Stimulated activated CD4-positive, alpha-beta T cell treated with anti-CD3 and anti-CD28 coated beads, Interleukin-4, amount 100 ng/mL, for 4 hours (primary cell): ENCODE data around the gene CYP2D6.
A peak's percentile ranks its signal among the peaks of the same experiment; 100 is the strongest.
"Not testable (repeated sequence)": the region's sequence is repeated elsewhere in the genome, so short reads cannot be mapped to it uniquely, and the experiment has no call there.

Source experiments
- DNase-seq, 2 experiments: peaks; one replicate each; pipeline ENCODE4 v3.0.0-alpha.2; 2020

Gene CYP2D6

GRCh38 chr22:42130639-42131431, at the start of gene CYP2D6:
CYP2D6 (minus strand) TSS chr22:42130810; CDS start chr22:42130791, 19 bp downstream.
- not testable (repeated sequence) for DNase-seq

- no peak for DNase-seq
Measured at GRCh38 chr22:42179616-42180015, 49.0 kb upstream of the CYP2D6 start.

GRCh38 chr22:42178910-42179519, 48.4 kb upstream of the CYP2D6 start:
- DNase-seq, result no peak

GRCh38 chr22:42177891-42178336, 47.3 kb upstream of the CYP2D6 start:
- DNase-seq, result no peak

GRCh38 chr22:42176255-42176915, 45.8 kb upstream of the CYP2D6 start:
- no peak for DNase-seq

- DNase-seq, result no peak
Measured at GRCh38 chr22:42174062-42174461, 43.5 kb upstream of the CYP2D6 start.

GRCh38 chr22:42173183-42173926, 42.7 kb upstream of the CYP2D6 start:
- DNase-seq, result no peak

- no peak for DNase-seq
Measured at GRCh38 chr22:42172773-42173172, 42.2 kb upstream of the CYP2D6 start.

- DNase-seq, result no peak
Measured at GRCh38 chr22:42171946-42172719, 41.5 kb upstream of the CYP2D6 start.

GRCh38 chr22:42171417-42171816, 40.8 kb upstream of the CYP2D6 start:
- no peak for DNase-seq

GRCh38 chr22:42170946-42171345, 40.3 kb upstream of the CYP2D6 start:
- no peak for DNase-seq

- DNase-seq, result peak; percentile 51 to 61
Measured at GRCh38 chr22:42169055-42169469, 38.5 kb upstream of the CYP2D6 start.

GRCh38 chr22:42168476-42168875, 37.9 kb upstream of the CYP2D6 start:
- no peak for DNase-seq

- DNase-seq, result no peak
Measured at GRCh38 chr22:42167066-42167465, 36.5 kb upstream of the CYP2D6 start.

- no peak for DNase-seq
Measured at GRCh38 chr22:42164901-42165300, 34.3 kb upstream of the CYP2D6 start.

GRCh38 chr22:42163515-42163914, 32.9 kb upstream of the CYP2D6 start:
- DNase-seq, result no peak

- no peak for DNase-seq
Measured at GRCh38 chr22:42162728-42163489, 32.3 kb upstream of the CYP2D6 start.

GRCh38 chr22:42160830-42161696, 30.5 kb upstream of the CYP2D6 start:
- no peak for DNase-seq

GRCh38 chr22:42160251-42160650, 29.6 kb upstream of the CYP2D6 start:
- no peak for DNase-seq

- no peak for DNase-seq
Measured at GRCh38 chr22:42158456-42159132, 28.0 kb upstream of the CYP2D6 start.
